Activated CD4-positive, alpha-beta T cell treated with anti-CD3 and anti-CD28 coated beads for 36 hours (primary cell): ENCODE data around the gene UNC45A. TPM values are rescaled to one million over a fixed set of nuclear protein-coding genes. Genes with fewer than 3 reads are reported as not detected.

Experiments
- ATAC-seq: fragments of 200-7000 bp; cut with Tn5 transposase; one replicate; pipeline ENCODE4 v1.10.0; 2021; ENCODE audit warnings: mild to moderate bottlenecking, moderate library complexity
- CTCF ChIA-PET: fragments of 350-600 bp; sonication (Branson Sonifier 250); formaldehyde crosslinking; loops from one replicate; lab custom pipeline; 2021; ENCODE audit warnings: antibody characterized with exemption; lab: Charles Lee
- POLR2A ChIA-PET: fragments of 350-600 bp; sonication (Branson Sonifier 250); formaldehyde crosslinking; loops from one replicate; lab custom pipeline; 2021; ENCODE audit warnings: antibody characterized with exemption, inconsistent platforms; lab: Charles Lee
- DNase-seq: peaks from one replicate; pipeline ENCODE4 v3.0.0-alpha.2; 2020
- H3K27ac Mint-ChIP-seq: one replicate; pipeline ENCODE4 v1.8.0; 2021; ENCODE audit warnings: mixed read lengths
- H3K27me3 Mint-ChIP-seq: one replicate; pipeline ENCODE4 v1.8.0; 2021; ENCODE audit warnings: mixed read lengths
- H3K36me3 Mint-ChIP-seq: one replicate; pipeline ENCODE4 v1.8.0; 2021; ENCODE audit warnings: low read depth, mixed read lengths
- H3K4me1 Mint-ChIP-seq: one replicate; pipeline ENCODE4 v1.8.0; 2021; ENCODE audit warnings: mixed read lengths
- H3K4me3 Mint-ChIP-seq: one replicate; pipeline ENCODE4 v1.8.0; 2021; ENCODE audit warnings: mild to moderate bottlenecking, moderate library complexity, mixed read lengths
- H3K9me3 Mint-ChIP-seq: one replicate; pipeline ENCODE4 v1.8.0; 2021; ENCODE audit warnings: low read depth, mixed read lengths
- intact Hi-C, 2 experiments: fragments of 100-400 bp; cut with DNase I in 1 of 2; cut with micrococcal nuclease in 1 of 2; formaldehyde crosslinking; loops; one replicate each; pipeline versions ENCODE4 v1.14.2 to v1.15.1; 2022 to 2024; cut with DNase I, micrococcal nuclease
- total RNA-seq, 2 experiments: library from RNA; stranded (reverse); gene quantifications; one replicate each; pipeline ENCODE4 v1.2.3, GENCODE V29; 2021

The UNC45A gene
- total RNA-seq, 2 experiments from 2014 or later = 51.4 to 65.6 TPM

DNA sequence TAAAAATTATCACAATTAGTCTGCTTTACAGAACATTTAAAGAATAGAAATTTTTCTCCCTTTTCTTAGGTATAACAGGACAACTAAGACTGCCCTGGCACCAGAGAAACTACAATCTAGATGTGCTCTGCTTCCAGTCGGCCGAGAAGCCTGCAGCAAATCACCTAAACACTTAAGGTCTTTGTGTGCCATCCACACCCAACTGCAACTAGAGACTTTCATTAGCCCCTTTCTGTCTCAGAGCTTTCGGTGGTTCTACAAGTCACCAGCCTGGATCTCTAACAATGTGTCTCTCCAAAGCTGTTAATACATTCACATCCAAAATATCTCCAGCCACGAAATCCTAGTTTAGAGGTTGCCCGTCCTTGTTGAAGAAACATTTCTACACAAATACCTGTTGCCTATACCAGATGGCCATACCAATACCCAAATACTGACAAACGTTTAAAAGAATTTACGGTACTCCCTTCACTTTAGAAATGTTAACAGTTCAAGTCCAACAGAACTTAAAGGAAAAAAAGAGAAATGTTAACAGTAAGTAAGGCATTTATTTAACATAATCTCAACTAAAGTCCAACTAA is 52.6 kb downstream of the UNC45A start:
- Mint-ChIP-seq H3K27me3 (no peaks in the 10 kb centered on the region), H3K27ac (no peak overlapping the region), H3K4me3 (no peak overlapping the region), H3K9me3 (no peaks in the 10 kb centered on the region), H3K4me1 (peaks cover 28% of the 10 kb centered on the region), H3K36me3 (peaks cover 29% of the 10 kb centered on the region)
- DNase-seq = no peak
- CTCF ChIA-PET = interaction anchor here (0.9 to 3.6 kb wide), 4 partner anchors 31 to 55 kb away, joined by 3 to 11 read pairs (median 6); partner anchors contain the start of genes HDDC3 and UNC45A
- intact Hi-C loops = no loop called here
- no peak for ATAC-seq
- POLR2A ChIA-PET = no interaction called here

GRCh38 chr15:90988296-90988695 is 53.2 kb downstream of the UNC45A start:
- H3K9me3 Mint-ChIP-seq = no peaks in the 10 kb centered on the region
- H3K27me3 Mint-ChIP-seq = no peaks in the 10 kb centered on the region
- DNase-seq = no peak
- H3K4me1 Mint-ChIP-seq = peaks cover 24% of the 10 kb centered on the region
- POLR2A ChIA-PET = no interaction called here
- intact Hi-C loops = no loop called here
- H3K27ac Mint-ChIP-seq = no peak overlapping the region
- CTCF ChIA-PET = interaction anchor here (0.9 to 3.6 kb wide), 4 partner anchors 32 to 56 kb away, joined by 3 to 11 read pairs (median 6); partner anchors contain the start of genes HDDC3 and UNC45A
- H3K4me3 Mint-ChIP-seq = no peak overlapping the region
- no peak for ATAC-seq
- H3K36me3 Mint-ChIP-seq = peaks cover 27% of the 10 kb centered on the region

DNA sequence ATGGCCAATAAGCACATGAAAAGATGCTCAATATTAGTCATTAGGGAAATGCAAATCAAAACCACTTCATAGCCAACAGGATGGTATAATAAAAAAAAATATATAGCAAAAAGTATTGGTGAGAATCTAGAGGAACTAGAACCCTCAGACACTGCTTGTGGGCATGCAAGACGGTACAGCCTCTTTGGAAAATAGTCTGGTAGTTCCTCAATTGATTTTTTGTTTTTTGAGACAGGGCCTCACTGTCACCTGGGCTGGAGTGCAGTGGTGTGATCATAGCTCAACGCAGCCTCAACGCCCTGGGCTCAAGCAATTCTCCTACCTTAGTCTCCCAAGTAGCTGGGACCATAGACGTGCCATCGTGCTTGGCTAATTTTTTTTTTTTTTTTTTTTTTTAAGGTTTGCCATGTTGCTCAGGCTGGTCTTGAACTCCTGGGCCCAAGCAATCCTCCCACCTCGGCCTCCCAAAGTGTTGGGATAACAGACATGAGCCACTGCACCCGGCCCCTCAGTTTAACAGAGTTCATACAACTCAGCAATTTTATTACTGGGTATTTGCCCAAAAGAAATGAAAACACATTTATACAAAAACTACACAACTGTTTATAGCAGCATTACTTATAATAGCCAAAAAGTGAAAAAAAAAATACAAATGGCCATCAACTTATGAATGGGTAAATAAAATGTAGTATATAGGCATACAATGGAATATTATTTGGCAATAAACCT is 54.1 kb downstream of the UNC45A start:
- ChIA-PET POLR2A (no interaction called here), CTCF (interaction anchor here (2.8 to 3.6 kb wide), 2 partner anchors 33 to 57 kb away, joined by 9 to 11 read pairs; partner anchors contain the start of gene HDDC3)
- ATAC-seq (no peak), DNase-seq (no peak)
- H3K4me3 Mint-ChIP-seq = no peak overlapping the region
- H3K4me1 Mint-ChIP-seq = peaks cover 24% of the 10 kb centered on the region
- intact Hi-C loops = no loop called here
- no peaks in the 10 kb centered on the region for H3K27me3 Mint-ChIP-seq
- H3K9me3 Mint-ChIP-seq = no peaks in the 10 kb centered on the region
- peaks cover 21% of the 10 kb centered on the region for H3K36me3 Mint-ChIP-seq
- H3K27ac Mint-ChIP-seq = no peak overlapping the region

- ChIA-PET CTCF (interaction anchor here (1.3 kb wide), 1 partner anchor 58 kb away, joined by 3 read pairs; the partner anchor contains the start of gene HDDC3), POLR2A (interaction anchor here (1.5 kb wide), 1 partner anchor 38 kb away, joined by 3 read pairs; no protein-coding TSS in a partner anchor)
- Mint-ChIP-seq H3K27me3 (no peaks in the 10 kb centered on the region), H3K27ac (no peak overlapping the region), H3K4me1 (peaks cover 27% of the 10 kb centered on the region), H3K36me3 (peaks cover 18% of the 10 kb centered on the region), H3K4me3 (no peak overlapping the region), H3K9me3 (no peaks in the 10 kb centered on the region)
- intact Hi-C loops = loop anchor here in 1 of 2 experiments (5.0 kb wide), 1 partner anchor 33 kb away; no protein-coding TSS in a partner anchor
- ATAC-seq = no peak
- no peak for DNase-seq
Measured at GRCh38 chr15:90990446-90990845, 55.4 kb downstream of the UNC45A start.

DNA sequence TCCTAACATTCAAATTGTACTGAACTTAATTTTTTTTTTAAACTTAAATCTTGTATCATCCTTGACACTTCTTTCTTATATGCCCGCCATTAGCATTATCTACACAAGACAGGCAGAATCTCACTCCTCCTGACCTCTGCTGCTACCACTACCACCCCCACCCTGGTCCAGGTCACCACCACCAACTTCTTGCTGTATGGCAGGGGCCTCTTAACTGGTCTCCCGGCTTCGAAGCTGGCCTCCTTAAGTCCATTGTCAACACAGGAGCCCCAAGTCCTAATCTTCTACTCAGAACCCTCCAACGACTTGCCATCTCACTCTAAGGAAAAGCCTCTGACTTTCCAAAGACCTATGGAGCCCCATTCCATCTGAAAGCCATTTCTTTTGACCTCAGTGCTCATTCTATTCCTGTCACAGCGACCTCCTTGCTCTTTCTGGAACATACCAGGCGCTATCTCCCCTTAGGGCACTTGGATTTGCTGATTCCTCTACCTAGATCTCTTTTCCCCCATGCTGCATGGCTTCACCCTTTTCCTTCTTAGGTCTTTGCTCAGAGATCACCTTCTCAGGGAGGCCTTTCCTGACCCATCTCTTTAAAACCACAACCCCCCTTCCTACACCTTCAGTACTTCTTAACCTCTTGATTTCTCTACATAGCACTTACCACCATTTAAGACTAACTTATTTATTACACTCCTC is 56.7 kb downstream of the UNC45A start:
- DNase-seq = no peak
- CTCF ChIA-PET = no interaction called here
- Mint-ChIP-seq H3K4me1 (peaks cover 31% of the 10 kb centered on the region), H3K27ac (no peak overlapping the region), H3K9me3 (no peaks in the 10 kb centered on the region), H3K36me3 (peaks cover 18% of the 10 kb centered on the region), H3K4me3 (no peak overlapping the region), H3K27me3 (no peaks in the 10 kb centered on the region)
- intact Hi-C loops = loop anchor here in 1 of 2 experiments (5.0 kb wide), 1 partner anchor 34 kb away; no protein-coding TSS in a partner anchor
- POLR2A ChIA-PET = interaction anchor here (1.5 kb wide), 1 partner anchor 39 kb away, joined by 3 read pairs; no protein-coding TSS in a partner anchor
- ATAC-seq = no peak

DNA sequence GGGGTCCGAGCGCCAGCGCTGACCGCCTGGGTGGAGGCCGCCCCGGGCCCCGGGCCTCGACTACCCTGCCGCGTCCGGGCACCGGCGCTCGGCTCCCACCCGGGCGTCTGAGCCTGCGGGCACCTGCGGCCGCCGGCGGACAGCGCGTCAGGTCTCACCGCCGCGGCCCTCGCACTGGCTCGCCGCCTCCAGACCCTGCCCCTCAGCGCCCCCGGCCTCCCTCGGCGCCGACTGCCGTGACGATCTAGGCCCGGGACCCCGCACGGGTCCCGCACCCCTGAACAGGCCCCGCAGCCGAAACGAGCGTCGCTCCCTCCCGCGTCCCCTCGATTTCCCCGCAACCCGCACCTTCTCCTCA is 59.0 kb downstream of the UNC45A start:
- DNase-seq (no peak), ATAC-seq (peak; percentile 7)
- intact Hi-C loops = loop anchor here (1.0 to 5.0 kb wide), 5 partner anchors 28 to 333 kb away; partner anchors contain the start of genes UNC45A (in 2 of the 2) and VPS33B (in 2 of the 2)
- POLR2A ChIA-PET = interaction anchor here (0.9 to 1.0 kb wide), 3 partner anchors 38 to 62 kb away, joined by 4 to 6 read pairs (median 5); partner anchors contain the start of genes HDDC3 and RCCD1
- Mint-ChIP-seq H3K27ac (peak overlapping the region; percentile 100), H3K9me3 (no peaks in the 10 kb centered on the region), H3K4me1 (peaks cover 19% of the 10 kb centered on the region), H3K27me3 (no peaks in the 10 kb centered on the region), H3K4me3 (peak overlapping the region; percentile 99), H3K36me3 (peaks cover 31% of the 10 kb centered on the region)
- CTCF ChIA-PET = interaction anchor here (0.7 to 1.2 kb wide), 5 partner anchors 11 to 91 kb away, joined by 3 to 4 read pairs (median 3); partner anchors contain the start of gene MAN2A2

- Mint-ChIP-seq H3K27ac (peak within 1 kb of the TSS; percentile 100), H3K9me3 (no peaks in the 10 kb centered on the region), H3K4me3 (peak within 1 kb of the TSS; percentile 99), H3K4me1 (peaks cover 19% of the 10 kb centered on the region), H3K36me3 (peaks cover 35% of the 10 kb centered on the region), H3K27me3 (no peaks in the 10 kb centered on the region)
- ChIA-PET CTCF (interaction anchor here (0.7 to 1.2 kb wide), 5 partner anchors 12 to 92 kb away, joined by 3 to 4 read pairs (median 3); partner anchors contain the start of gene MAN2A2), POLR2A (interaction anchor here (0.7 to 1.0 kb wide), 4 partner anchors 38 to 715 kb away, joined by 4 to 6 read pairs (median 4); partner anchors contain the start of genes HDDC3 and RCCD1)
- ATAC-seq = peak; percentile 99
- DNase-seq = peak; percentile 99
- intact Hi-C loops = loop anchor here (1.0 to 5.0 kb wide), 5 partner anchors 28 to 334 kb away; partner anchors contain the start of genes UNC45A (in 2 of the 2) and VPS33B (in 2 of the 2)
Measured at GRCh38 chr15:90994417-90995311, 59.6 kb downstream of the UNC45A start, which contains the start of gene PRC1. Gene PRC1 (minus strand): TSS chr15:90994535. CDS start chr15:90994417, 118 bp downstream.

DNA sequence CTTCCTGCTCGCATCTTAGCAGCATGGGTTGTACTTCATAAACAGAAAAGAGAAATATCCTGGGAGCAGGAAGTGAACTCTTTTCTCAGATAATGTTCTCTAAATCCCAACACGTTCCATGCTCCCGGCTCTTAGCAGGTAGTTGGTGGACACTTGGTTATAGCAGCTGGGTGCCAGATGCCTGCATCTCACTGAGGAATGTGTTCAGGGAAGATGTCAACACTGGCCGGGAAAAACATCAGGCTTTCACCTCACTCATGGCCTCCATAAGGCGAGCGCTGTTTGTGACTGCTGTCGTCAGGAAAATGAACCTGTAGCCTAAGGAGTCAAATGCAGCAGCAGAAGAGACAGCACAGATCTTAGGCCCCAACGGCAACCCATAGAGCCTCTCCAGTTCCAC is 63.7 kb downstream of the UNC45A start:
- Mint-ChIP-seq H3K9me3 (no peaks in the 10 kb centered on the region), H3K4me1 (peaks cover 7% of the 10 kb centered on the region), H3K27me3 (no peaks in the 10 kb centered on the region), H3K4me3 (no peak overlapping the region), H3K27ac (no peak overlapping the region), H3K36me3 (peaks cover 35% of the 10 kb centered on the region)
- ATAC-seq (no peak), DNase-seq (no peak)
- ChIA-PET POLR2A (no interaction called here), CTCF (interaction anchor here (1.0 kb wide), 1 partner anchor 35 kb away, joined by 3 read pairs; no protein-coding TSS in a partner anchor)
- intact Hi-C loops = no loop called here

GRCh38 chr15:91001209-91001608 is 66.1 kb downstream of the UNC45A start:
- H3K4me1 Mint-ChIP-seq = no peaks in the 10 kb centered on the region
- no peaks in the 10 kb centered on the region for H3K27me3 Mint-ChIP-seq
- H3K27ac Mint-ChIP-seq = no peak overlapping the region
- ChIA-PET CTCF (no interaction called here), POLR2A (no interaction called here)
- H3K36me3 Mint-ChIP-seq = peaks cover 37% of the 10 kb centered on the region
- H3K4me3 Mint-ChIP-seq = no peak overlapping the region
- no peak for ATAC-seq
- no peaks in the 10 kb centered on the region for H3K9me3 Mint-ChIP-seq
- no peak for DNase-seq
- intact Hi-C loops = no loop called here
